GM12878 (cell line): Measurements from ENCODE around the gene SEC61A1. TPM values are rescaled to one million over a fixed set of nuclear protein-coding genes. Genes with fewer than 3 reads are reported as not detected.

ENCODE experiments used
- ATAC-seq: fragments of 200-7000 bp; cut with Tn5 transposase; 3 replicates; pipeline ENCODE4 v1.9.1; 2020; ENCODE audit warnings: mild to moderate bottlenecking, moderate library complexity
- BruUV-seq: library from RNA; stranded (reverse); fragments of 400-500 nt; replicated peaks from 2 replicates; lab custom pipeline; 2021; lab: Mats Ljungman, UMichigan
- CTCF ChIA-PET: fragments of 300-600 bp; sonication (Branson Sonifier 250); formaldehyde crosslinking; extraction: SDS; loops from one replicate; lab custom pipeline; 2021; ENCODE audit warnings: inconsistent platforms; lab: Yijun Ruan, JAX
- POLR2A ChIA-PET: fragments of 350-600 bp; formaldehyde crosslinking; extraction: SDS; loops from one replicate; lab custom pipeline; 2021; ENCODE audit warnings: inconsistent platforms; lab: Charles Lee
- RAD21 ChIA-PET: fragments of 300-600 bp; sonication (Branson Sonifier 250); formaldehyde crosslinking; loops from one replicate; lab custom pipeline; 2023; ENCODE audit warnings: antibody characterized with exemption; ENCODE audit not compliant: unreplicated experiment; lab: Charles Lee
- SMC1A ChIA-PET: fragments of 300-600 bp; sonication (Branson Sonifier 250); formaldehyde crosslinking; loops from one replicate; lab custom pipeline; 2023; ENCODE audit not compliant: unreplicated experiment, uncharacterized antibody; lab: Charles Lee
- DNase-seq: peaks from one replicate; pipeline ENCODE4 v3.0.0-alpha.2; 2011; ENCODE audit warnings: low read depth, low spot score
- FAIRE-seq: peaks from 3 replicates; lab custom pipeline; 2011; peaks lifted over from hg19 to GRCh38; lab: Jason Lieb, UNC
- H2AFZ ChIP-seq: 2 replicates; pipeline ENCODE4 v1.6.0; 2011; ENCODE audit warnings: low read depth, low read length, control low read depth; ENCODE audit not compliant: control insufficient read depth
- H3K27ac ChIP-seq: 2 replicates; pipeline ENCODE4 v1.5.1; 2011; ENCODE audit warnings: control low read depth; ENCODE audit not compliant: control insufficient read depth, insufficient read depth
- H3K27me3 ChIP-seq, 2 experiments: replicated peaks in 1 of 2; 2 replicates each; pipeline versions ENCODE4 v1.6.0 to v1.6.1; 2011; ENCODE audit warnings: low read length in 1 of 2; ENCODE audit not compliant: control insufficient read depth in 2 of 2, insufficient read depth in 2 of 2
- H3K36me3 ChIP-seq, 2 experiments: 2 replicates each; pipeline ENCODE4 v1.5.1; 2011; ENCODE audit warnings: low read length in 1 of 2; ENCODE audit not compliant: control insufficient read depth in 2 of 2, insufficient read depth in 2 of 2
- H3K4me1 ChIP-seq: 2 replicates; pipeline ENCODE4 v1.6.1; 2011; ENCODE audit warnings: mild to moderate bottlenecking, low read length, moderate library complexity, mixed read lengths; ENCODE audit not compliant: control insufficient read depth, insufficient read depth
- H3K4me2 ChIP-seq: 2 replicates; pipeline ENCODE4 v1.6.0; 2011; ENCODE audit warnings: control low read depth; ENCODE audit not compliant: control insufficient read depth, insufficient read depth
- H3K4me3 ChIP-seq: fragments of 200-600 bp; sonication (generic); 2 replicates; pipeline ENCODE4 v1.5.1; 2016
- H3K79me2 ChIP-seq: 2 replicates; pipeline ENCODE4 v1.6.0; 2011; ENCODE audit warnings: low read length; ENCODE audit not compliant: control insufficient read depth, insufficient read depth
- H3K9ac ChIP-seq: 2 replicates; pipeline ENCODE4 v1.8.0; 2011; ENCODE audit warnings: low read length, control low read depth, mixed read lengths; ENCODE audit not compliant: control insufficient read depth, insufficient read depth
- H3K9me3 ChIP-seq: replicated peaks from 3 replicates; pipeline ENCODE4 v1.5.1; 2011; ENCODE audit warnings: mild to moderate bottlenecking, low read length; ENCODE audit not compliant: control insufficient read depth, insufficient read depth
- H4K20me1 ChIP-seq: 2 replicates; pipeline ENCODE4 v1.6.0; 2011; ENCODE audit not compliant: control insufficient read depth, insufficient read depth
- BACH1 ChIP-seq: fragments of 450-650 bp; IDR thresholded peaks from 2 replicates; pipeline ENCODE4 v1.6.1; 2017; ENCODE audit warnings: mild to moderate bottlenecking, borderline replicate concordance
- CREB1 ChIP-seq: IDR thresholded peaks from 2 replicates; pipeline ENCODE4 v1.6.1; 2012; ENCODE audit warnings: low read depth, mild to moderate bottlenecking, inconsistent platforms
- FOXK2 ChIP-seq: fragments of 450-650 bp; IDR thresholded peaks from 2 replicates; pipeline ENCODE4 v1.6.1; 2017; ENCODE audit warnings: mild to moderate bottlenecking, moderate library complexity
- KAT2A ChIP-seq: conservative IDR thresholded peaks from 2 replicates; pipeline ENCODE4 v1.6.1; 2011; ENCODE audit warnings: low read depth, low read length; ENCODE audit not compliant: control insufficient read depth
- MEF2A ChIP-seq: IDR thresholded peaks from 2 replicates; pipeline ENCODE4 v1.6.1; 2011; ENCODE audit warnings: low read depth, mild to moderate bottlenecking, low read length, moderate library complexity; ENCODE audit not compliant: insufficient read depth
- MXI1 ChIP-seq: fragments of 150-350 bp; IDR thresholded peaks from 2 replicates; pipeline ENCODE4 v1.6.1; 2011; ENCODE audit warnings: low read depth, mild to moderate bottlenecking, inconsistent platforms, low read length, improper control_type of control experiment
- MYC ChIP-seq: IDR thresholded peaks from 2 replicates; pipeline ENCODE4 v1.6.1; 2011; ENCODE audit warnings: mild to moderate bottlenecking, low read length, moderate library complexity, inconsistent platforms; ENCODE audit not compliant: insufficient read depth, insufficient replicate concordance, insufficient read length, severe bottlenecking
- NFXL1 ChIP-seq: fragments of 450-650 bp; IDR thresholded peaks from 2 replicates; pipeline ENCODE4 v1.6.1; 2017; ENCODE audit warnings: antibody characterized with exemption, mild to moderate bottlenecking, borderline replicate concordance
- POLR2AphosphoS5 ChIP-seq: IDR thresholded peaks from 2 replicates; pipeline ENCODE4 v1.6.1; 2011; ENCODE audit warnings: mild to moderate bottlenecking, low read length, inconsistent platforms
- RELA ChIP-seq: fragments of 450-650 bp; IDR thresholded peaks from 2 replicates; pipeline ENCODE4 v1.8.0; 2014; ENCODE audit warnings: borderline replicate concordance; ENCODE audit not compliant: partially characterized antibody
- RUNX3 ChIP-seq: IDR thresholded peaks from 2 replicates; pipeline ENCODE4 v1.6.1; 2012; ENCODE audit warnings: low read length, inconsistent platforms
- SKIL ChIP-seq: fragments of 450-650 bp; IDR thresholded peaks from 2 replicates; pipeline ENCODE4 v1.6.1; 2017; ENCODE audit warnings: mild to moderate bottlenecking, low read depth, inconsistent platforms; ENCODE audit not compliant: poor library complexity, severe bottlenecking
- SUZ12 ChIP-seq: fragments of 200-600 bp; sonication (generic); IDR thresholded peaks from one replicate; pipeline ENCODE4 v1.6.1; 2018; ENCODE audit warnings: antibody characterized with exemption, mild to moderate bottlenecking; ENCODE audit not compliant: unreplicated experiment
- ZNF274 ChIP-seq: IDR thresholded peaks from one replicate; pipeline ENCODE4 v1.8.0; 2011; ENCODE audit not compliant: insufficient read length, insufficient read depth
- ZNF622 ChIP-seq: fragments of 450-650 bp; IDR thresholded peaks from 2 replicates; pipeline ENCODE4 v1.6.1; 2017; ENCODE audit warnings: mild to moderate bottlenecking, inconsistent platforms
- WGBS: methylation state at CpG from one replicate; pipeline ENCODE4 v1.1.6; 2016; ENCODE audit warnings: low lambda C conversion rate; ENCODE audit not compliant: insufficient replicate concordance, insufficient coverage; ENCODE audit errors: missing lambda C conversion rate; 5-methylcytosine and 5-hydroxymethylcytosine counted together
- in situ Hi-C: fragments of 300-500 bp; cut with MboI; formaldehyde crosslinking; loops from 9 replicates; pipeline ENCODE4 v1.14.3; 2018; ENCODE audit warnings: mixed read lengths
- intact Hi-C: fragments of 100-400 bp; cut with micrococcal nuclease; formaldehyde crosslinking; loops from one replicate; pipeline ENCODE4 v1.14.2; 2022; ENCODE audit not compliant: unreplicated experiment
- polyA plus RNA-seq, 11 experiments: library from polyadenylated mRNA; depleted of rRNA in 4 of 11; unstranded in 6 of 11; stranded (reverse) in 5 of 11; fragments of >200 nt; fragmentation: Nextera tagmentation in 4 of 11; fragmentation: Illumina TruSeq in 1 of 11; extraction: Ambion mirVana in 4 of 11; extraction: Trizol in 1 of 11; gene quantifications; 1 replicate in 1 of 11; 2 replicates in 10 of 11; pipeline versions ENCODE4 v1.2.1 to v1.2.3, GENCODE V29; 2011 to 2016; ENCODE audit warnings: inconsistent platforms in 2 of 11, missing spikeins in 2 of 11, low read depth in 1 of 11
- total RNA-seq, 4 experiments: library from RNA; depleted of rRNA in 3 of 4; stranded (reverse); fragments of >200 nt in 3 of 4; fragmentation: Illumina TruSeq in 1 of 4; extraction: Trizol in 1 of 4; gene quantifications; 2 replicates each; pipeline versions ENCODE4 v1.2.1 to v1.2.3, GENCODE V29; 2013 to 2021

The SEC61A1 gene
- total and polyA plus RNA-seq, 10 of the 15 experiments (the other 5 are each of a cell fraction or from before 2014, with no cell fraction given), result 5.2 to 265 (median 142) TPM

GRCh38 chr3:128066114-128066513, 13.9 kb downstream of the SEC61A1 start:
- TF ChIP-seq KAT2A (no peak), FOXK2 (no peak), SKIL (no peak), ZNF274 (no peak), RELA (no peak), CREB1 (no peak), ZNF622 (no peak), BACH1 (no peak), SUZ12 (no peak), MYC (no peak), NFXL1 (no peak), MEF2A (no peak), RUNX3 (no peak), POLR2AphosphoS5 (no peak), MXI1 (no peak)
- TF ChIP-seq, all 136 proteins: peak for 0
- Histone ChIP-seq H3K4me3 (no peak overlapping the region), H3K27me3 (no peaks in the 10 kb centered on the region), H3K27ac (no peak overlapping the region), H3K9me3 (no peaks in the 10 kb centered on the region), H3K4me1 (no peaks in the 10 kb centered on the region), H3K4me2 (no peak overlapping the region), H3K36me3 (peaks cover 43 to 64% of the 10 kb centered on the region in 2 experiments), H3K79me2 (no peaks in the 10 kb centered on the region), H2AFZ (no peak overlapping the region), H4K20me1 (peaks cover 5% of the 10 kb centered on the region; the same call in 1 of the 2 replicates), H3K9ac (no peak overlapping the region)
- CTCF ChIA-PET, result interaction anchor here (0.9 to 6.2 kb wide), 3 partner anchors 10 to 67 kb away, joined by 3 to 37 read pairs (median 5); no protein-coding TSS in a partner anchor
- in situ Hi-C loops (no loop called here), intact Hi-C loops (no loop called here)
- BruUV-seq, result no TSS peak
- WGBS, result 94% methylated on average over 4 of the region's 4 CpGs
- SMC1A ChIA-PET, result interaction anchor here (1.2 kb wide), 1 partner anchor 10 kb away, joined by 4 read pairs; no protein-coding TSS in a partner anchor
- RAD21 ChIA-PET, result no interaction called here
- POLR2A ChIA-PET, result interaction anchor here (3.2 kb wide), 1 partner anchor 10 kb away, joined by 18 read pairs; no protein-coding TSS in a partner anchor
- ATAC-seq, result no peak
- no peak for FAIRE-seq
- DNase-seq, result no peak
